K562 (cell line): ENCODE results near the gene NUP205. TPM values are rescaled to one million over a fixed set of nuclear protein-coding genes. Genes with fewer than 3 reads are reported as not detected.
A peak's percentile ranks its signal among the peaks of the same experiment; 100 is the strongest.

Experiments
- PHF20 ChIP-seq: fragments of 450-650 bp; IDR thresholded peaks from 2 replicates; pipeline ENCODE4 v1.6.1; 2018; ENCODE audit not compliant: partially characterized antibody
- POLR2H ChIP-seq: IDR thresholded peaks from 2 replicates; pipeline ENCODE4 v1.6.1; 2016; ENCODE audit warnings: missing genetic modification characterization, low read depth, mild to moderate bottlenecking, control low read depth, missing compliant biosample characterization, moderate library complexity
- SETDB1 ChIP-seq: IDR thresholded peaks from one replicate; pipeline ENCODE4 v1.6.1; 2012; ENCODE audit warnings: low read length, control low read depth, inconsistent platforms
- polyA plus RNA-seq, 8 experiments: library from polyadenylated mRNA; depleted of rRNA in 4 of 8; stranded (reverse) in 5 of 8; unstranded in 3 of 8; fragments of >200 nt; fragmentation: Nextera tagmentation in 2 of 8; fragmentation: Illumina TruSeq in 1 of 8; extraction: Ambion mirVana in 2 of 8; extraction: Trizol in 1 of 8; gene quantifications; 2 replicates each; pipeline versions ENCODE4 v1.2.1 to v1.2.3, GENCODE V29; 2011 to 2014; ENCODE audit warnings: inconsistent platforms in 1 of 8, missing spikeins in 1 of 8
- total RNA-seq, 7 experiments: library from RNA; depleted of rRNA in 6 of 7; stranded (reverse); fragments of >200 nt in 6 of 7; fragmentation: Illumina TruSeq in 2 of 7; extraction: Trizol in 2 of 7; gene quantifications; 2 replicates each; pipeline versions ENCODE4 v1.2.1 to v1.2.3, GENCODE V29; 2011 to 2021; ENCODE audit warnings: low replicate concordance in 1 of 7
- TF ChIP-seq, protein P1 (sequence below), 3 experiments: IDR thresholded peaks in 2 of 3; conservative IDR thresholded peaks in 1 of 3; 2 replicates each; pipeline ENCODE4 v1.5.1; 2011 to 2012; ENCODE audit warnings: low read length in 3 of 3, mild to moderate bottlenecking in 3 of 3, control low read depth in 2 of 3, improper control_type of control experiment in 1 of 3, inconsistent platforms in 1 of 3, low read depth in 1 of 3, mixed read lengths in 1 of 3, moderate library complexity in 1 of 3; ENCODE audit not compliant: insufficient read depth in 2 of 3
- TF ChIP-seq, protein P2 (sequence below): sonication (generic); formaldehyde crosslinking; IDR thresholded peaks from 2 replicates; pipeline ENCODE4 v1.5.0; 2020; ENCODE audit warnings: missing genetic modification reagents

NUP205 gene
- total and polyA plus RNA-seq, 9 of the 15 experiments (the other 6 are each of a cell fraction or from before 2014, with no cell fraction given) = 101 to 282 (median 193) TPM

DNA sequence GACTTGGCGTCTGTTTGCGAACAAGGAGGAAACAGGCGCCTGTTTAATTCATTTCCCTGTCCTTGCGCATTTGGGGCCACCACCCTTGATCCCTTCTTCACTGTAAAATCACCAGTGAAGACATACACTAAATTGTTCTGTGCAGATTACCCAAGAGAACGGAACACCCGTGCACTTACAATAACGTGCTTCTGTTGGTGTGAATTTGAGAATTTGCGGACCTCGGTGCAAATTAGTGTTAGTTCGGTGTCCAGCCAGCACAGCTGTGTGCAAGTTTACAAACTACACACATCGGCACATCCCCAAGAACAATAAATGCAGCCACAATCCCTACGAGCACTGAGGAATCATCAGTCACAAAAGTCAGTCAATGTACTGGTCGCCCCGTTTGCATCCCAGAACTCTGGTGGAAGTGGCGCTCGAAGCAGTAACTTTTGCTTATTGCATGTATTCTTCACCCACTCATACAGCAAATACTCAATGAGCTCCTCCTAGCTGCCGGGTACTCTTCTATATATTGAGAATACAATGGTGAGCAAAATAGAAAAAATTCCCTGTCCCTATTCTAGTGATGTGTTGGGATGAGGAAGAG lies 47.0 kb upstream of the NUP205 start (continued):
- TF ChIP-seq, protein P1, sequence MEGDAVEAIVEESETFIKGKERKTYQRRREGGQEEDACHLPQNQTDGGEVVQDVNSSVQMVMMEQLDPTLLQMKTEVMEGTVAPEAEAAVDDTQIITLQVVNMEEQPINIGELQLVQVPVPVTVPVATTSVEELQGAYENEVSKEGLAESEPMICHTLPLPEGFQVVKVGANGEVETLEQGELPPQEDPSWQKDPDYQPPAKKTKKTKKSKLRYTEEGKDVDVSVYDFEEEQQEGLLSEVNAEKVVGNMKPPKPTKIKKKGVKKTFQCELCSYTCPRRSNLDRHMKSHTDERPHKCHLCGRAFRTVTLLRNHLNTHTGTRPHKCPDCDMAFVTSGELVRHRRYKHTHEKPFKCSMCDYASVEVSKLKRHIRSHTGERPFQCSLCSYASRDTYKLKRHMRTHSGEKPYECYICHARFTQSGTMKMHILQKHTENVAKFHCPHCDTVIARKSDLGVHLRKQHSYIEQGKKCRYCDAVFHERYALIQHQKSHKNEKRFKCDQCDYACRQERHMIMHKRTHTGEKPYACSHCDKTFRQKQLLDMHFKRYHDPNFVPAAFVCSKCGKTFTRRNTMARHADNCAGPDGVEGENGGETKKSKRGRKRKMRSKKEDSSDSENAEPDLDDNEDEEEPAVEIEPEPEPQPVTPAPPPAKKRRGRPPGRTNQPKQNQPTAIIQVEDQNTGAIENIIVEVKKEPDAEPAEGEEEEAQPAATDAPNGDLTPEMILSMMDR (IDR thresholded peaks at IDR 0.05 in 2 of 3, conservative IDR thresholded peaks at IDR 0.05 in 1 of 3; ENCODE audit: insufficient read depth in 2 of 3, low read depth in 1 of 3, low read length in 3 of 3) = peak; percentile 17 to 51 (median 29); a peak in 3 of 6 replicates
- TF ChIP-seq, protein P2, sequence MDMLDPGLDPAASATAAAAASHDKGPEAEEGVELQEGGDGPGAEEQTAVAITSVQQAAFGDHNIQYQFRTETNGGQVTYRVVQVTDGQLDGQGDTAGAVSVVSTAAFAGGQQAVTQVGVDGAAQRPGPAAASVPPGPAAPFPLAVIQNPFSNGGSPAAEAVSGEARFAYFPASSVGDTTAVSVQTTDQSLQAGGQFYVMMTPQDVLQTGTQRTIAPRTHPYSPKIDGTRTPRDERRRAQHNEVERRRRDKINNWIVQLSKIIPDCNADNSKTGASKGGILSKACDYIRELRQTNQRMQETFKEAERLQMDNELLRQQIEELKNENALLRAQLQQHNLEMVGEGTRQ = no peak
- TF ChIP-seq POLR2H (tag) (no peak), SETDB1 (no peak), PHF20 (peak; percentile 20)
